HG03521 (cell line): ENCODE results near the gene IMP3.

ENCODE experiments used
- ATAC-seq: cut with Tn5 transposase; IDR thresholded peaks from one replicate; pipeline ENCODE4 v1.9.1; 2021; ENCODE audit warnings: mild to moderate bottlenecking, moderate library complexity; ENCODE audit not compliant: unreplicated experiment

IMP3 gene

DNA sequence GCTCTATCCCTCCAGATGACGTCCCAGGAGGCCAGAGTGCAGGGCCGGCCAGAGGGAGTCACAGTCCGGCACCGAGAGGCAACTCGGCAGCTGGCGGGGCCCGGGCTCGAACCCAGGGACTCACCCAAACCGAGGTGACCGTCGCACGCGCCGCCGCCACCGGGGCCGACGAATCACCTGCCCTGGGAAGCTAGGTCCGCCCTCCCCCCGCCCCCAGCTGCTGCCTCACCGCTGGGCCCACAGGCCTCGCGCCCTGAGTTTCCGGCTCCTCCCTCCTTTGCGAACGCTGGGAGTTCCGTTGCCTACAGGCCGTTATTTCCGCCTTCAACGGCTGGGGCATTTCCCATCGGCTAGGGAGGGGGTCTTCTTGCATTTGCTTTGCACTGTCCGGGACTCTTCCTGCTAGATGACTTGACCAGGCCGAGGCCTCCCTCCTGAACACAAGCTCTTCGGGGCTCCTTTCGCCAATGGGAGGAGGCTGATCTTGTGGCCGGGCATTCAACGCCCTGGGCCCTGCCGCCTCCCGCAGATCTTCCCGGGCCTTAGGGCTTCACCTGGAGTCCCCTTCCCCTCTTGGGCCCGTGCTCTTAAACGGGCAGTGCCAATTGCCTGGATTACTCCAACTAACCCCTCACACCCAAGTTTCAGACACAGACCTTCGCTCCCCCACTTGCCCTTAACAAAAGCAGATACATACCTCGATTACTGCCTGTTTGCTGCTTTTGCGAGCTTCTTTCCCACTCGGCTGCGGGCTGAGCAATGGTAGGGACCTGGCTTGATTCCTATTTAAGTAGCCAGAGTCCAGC, 14.3 kb downstream of the IMP3 start, which contains the start of gene SNUPN:
Gene SNUPN, minus strand, starts transcription at position 184 of the 806 bp plus-strand sequence. CDS start 4,674 bp downstream, outside the sequence.
- ATAC-seq, result peak; percentile 68

DNA sequence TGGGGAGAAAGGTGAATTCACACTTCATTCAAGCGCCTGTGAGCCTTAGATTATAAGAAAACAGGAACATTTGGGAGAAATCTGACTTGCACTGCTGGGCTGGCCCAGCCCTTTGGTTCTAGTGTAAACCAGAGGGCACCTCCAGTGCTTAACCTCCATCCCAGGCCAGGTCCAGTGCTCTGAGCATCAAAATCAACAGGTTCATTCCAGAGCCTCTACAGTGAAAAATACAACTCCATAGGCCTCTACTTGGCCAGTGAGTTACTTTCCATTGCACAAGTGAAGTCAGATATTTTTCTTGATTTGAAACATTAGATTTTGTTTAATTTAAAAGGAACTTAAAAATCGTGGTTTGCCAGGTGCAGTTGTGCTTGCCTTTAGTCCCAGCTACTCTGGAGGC, 17.5 kb downstream of the IMP3 start:
- ATAC-seq, result no peak

DNA sequence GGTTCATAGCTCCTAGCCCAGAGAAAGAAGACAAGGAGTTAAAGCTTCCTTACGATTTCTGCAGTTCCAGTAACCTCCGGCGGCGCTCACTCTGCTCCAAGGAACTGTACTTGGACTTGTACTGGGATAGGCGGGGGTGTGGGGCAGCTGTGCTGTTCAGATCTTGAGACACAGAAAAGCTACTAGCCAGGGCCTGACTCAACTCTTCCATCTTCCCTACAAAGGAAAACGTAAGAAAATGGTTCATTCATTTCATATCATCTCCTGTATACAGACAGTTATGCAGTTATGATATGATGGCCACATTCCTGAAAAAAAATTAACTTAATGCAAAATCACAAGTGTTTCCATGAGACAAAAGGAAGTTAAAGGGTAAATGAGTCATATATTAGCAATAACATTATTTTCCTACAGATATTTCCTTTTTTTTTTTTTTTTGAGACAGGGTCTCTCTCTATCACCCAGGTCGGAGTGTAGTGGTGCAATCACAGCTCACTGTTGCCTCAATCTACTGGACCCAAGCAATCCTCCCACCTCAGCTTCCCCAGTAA, 19.1 kb downstream of the IMP3 start:
- no peak for ATAC-seq

DNA sequence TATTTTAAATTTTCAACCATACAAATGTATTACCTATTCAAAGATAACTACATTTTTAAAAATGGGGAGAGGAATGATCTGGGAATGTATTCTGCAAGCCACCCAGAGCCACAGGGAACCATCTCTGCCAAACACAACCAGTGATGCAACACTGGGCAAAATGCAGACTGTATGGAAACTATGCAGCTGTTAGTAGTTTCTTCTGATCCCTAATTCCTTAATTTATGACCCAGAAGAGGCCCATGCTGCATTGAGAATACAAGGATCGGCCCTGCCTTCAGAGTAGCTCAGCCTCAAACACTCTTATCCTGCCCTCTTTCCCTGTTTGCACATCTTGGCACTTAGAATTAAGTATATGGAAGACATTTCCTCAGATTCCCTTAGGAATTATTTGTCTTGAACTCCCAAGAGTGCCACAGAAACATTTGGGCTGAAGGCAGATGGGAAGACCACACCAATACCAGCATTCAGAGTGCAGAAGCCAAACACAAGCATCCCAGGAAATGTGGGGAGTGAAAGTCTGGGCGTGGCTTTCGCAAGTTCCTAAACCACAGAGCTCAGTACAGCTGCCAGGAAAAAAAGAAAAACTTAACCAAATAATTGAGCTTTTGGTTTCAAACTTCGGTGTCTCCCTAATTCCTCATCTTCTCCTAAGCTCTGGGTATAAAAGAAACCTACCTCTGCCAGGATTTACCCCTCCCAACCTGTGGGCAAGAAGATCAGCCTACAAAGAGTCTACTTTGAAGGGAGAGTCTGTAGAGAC, 19.8 kb downstream of the IMP3 start:
- no peak for ATAC-seq

DNA sequence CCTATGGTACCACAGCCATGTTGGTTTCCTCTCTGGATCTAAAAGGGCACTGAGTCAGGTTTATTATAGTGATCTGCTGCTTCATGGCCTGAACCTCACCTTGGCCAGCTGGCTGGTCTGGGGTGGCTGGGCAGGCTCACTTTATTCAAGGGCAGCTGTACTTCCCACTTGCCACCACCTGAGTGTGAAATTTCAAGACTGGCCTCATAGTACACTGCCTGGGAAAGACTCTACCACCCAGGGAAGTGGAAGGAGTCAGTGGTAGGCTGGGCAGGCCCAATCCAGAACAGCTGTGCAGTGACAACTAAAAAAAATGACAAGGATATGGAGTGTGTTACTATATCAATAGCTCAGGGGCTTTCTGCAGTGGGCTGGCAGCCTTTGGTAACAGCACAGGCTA, 23.3 kb downstream of the IMP3 start:
- no peak for ATAC-seq

DNA sequence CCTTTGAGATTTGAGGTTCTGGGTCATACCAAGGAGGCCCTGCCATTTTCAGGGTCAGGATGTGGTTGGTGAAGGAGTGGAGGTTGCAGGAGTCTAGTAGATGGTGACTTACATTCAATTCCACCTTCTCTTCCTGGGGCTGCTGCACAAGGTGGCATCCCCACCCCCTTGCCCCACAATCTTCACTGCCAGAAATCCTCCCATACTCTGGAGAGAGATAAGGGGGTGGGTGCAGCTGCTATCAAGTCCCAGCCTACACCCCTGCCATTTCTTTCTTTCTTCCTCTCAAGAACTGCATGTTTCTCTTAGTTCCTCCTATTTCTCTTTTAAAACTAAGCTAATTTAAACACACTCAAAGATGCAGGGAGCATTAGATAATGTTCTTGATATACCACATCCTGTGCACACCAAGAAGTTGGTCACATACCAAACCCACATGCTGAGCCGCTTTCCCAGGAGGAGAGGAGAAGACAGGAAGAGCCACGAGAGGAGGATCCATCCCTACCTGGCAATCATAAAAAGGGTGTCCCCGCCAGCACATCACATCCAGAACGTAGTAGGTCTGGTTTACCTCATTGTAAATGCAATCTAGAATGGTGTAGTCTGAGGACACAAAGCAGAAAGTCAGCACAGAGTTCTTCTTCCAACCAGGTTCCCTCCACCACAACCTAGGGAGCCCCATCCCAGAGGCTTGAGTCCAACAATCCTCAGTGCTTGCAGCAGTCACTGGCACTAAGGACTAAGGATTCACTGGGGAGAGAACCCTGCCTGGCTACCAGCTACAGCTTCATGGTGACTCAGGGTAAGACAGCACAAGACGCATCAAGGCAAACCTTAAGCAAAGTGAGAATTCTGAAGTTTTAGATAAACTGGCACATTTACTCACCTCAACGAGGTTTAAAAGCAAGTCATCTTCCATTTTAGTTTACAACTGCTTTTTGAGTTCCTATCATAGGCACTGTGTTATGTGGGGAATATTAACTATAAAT, 33.0 kb downstream of the IMP3 start:
- ATAC-seq, result no peak

DNA sequence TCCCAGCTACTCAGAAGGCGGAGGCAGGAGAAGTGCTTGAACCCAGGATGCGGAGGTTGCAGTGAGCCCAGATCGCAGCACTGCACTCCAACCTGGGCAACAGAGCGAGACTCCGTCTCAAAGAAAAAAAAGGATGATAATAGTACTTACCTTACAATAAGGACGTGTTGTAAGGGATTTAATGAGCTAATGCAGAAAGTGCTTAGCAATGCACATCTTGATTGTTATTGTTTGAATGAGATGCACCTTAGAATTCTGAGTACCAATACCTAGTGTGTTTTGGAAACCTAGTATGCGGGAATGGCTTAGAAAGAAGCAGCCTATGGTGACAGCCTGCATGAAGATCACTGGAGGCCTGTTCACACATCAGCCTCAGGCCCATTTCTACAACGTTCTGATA, 34.0 kb downstream of the IMP3 start:
- no peak for ATAC-seq

DNA sequence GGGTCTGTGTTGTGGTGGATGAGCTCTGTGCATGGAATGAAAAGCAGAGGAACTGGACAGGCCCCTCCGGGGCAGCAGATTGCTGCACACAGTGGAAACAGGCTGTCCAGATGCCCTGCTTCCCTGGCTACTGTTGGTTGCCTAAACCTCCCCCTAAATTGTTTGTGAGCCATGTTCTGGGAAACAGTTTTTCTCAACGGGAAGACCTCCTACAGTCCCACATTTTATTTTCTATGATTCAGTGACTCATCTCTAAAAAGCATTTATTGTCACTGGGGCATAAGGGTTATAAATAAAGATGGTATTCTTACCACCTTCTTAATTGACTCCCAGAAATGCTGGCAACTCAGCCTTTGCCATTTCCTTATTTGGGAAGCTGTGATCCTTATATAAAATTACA, 40.6 kb downstream of the IMP3 start:
- ATAC-seq, result no peak

DNA sequence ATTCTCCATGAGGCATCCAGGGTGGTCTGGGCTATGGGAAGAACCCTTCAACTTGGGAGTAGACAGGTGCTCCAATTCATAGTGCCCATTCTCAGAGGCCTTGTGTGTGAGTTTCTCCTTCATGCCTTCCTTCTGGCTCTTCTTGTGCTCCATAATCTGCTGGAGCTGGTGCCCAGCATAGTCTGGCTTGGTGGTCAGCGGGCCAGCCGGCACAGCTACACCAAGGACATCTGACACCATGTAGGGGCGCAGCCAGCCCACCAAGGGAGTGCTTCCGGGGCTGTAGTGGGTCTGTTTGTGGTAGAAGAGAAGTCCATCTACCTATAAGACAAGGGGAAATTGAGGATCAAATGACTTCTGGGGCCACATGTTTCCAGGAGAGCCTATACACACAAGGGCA, 41.7 kb downstream of the IMP3 start:
- no peak for ATAC-seq

DNA sequence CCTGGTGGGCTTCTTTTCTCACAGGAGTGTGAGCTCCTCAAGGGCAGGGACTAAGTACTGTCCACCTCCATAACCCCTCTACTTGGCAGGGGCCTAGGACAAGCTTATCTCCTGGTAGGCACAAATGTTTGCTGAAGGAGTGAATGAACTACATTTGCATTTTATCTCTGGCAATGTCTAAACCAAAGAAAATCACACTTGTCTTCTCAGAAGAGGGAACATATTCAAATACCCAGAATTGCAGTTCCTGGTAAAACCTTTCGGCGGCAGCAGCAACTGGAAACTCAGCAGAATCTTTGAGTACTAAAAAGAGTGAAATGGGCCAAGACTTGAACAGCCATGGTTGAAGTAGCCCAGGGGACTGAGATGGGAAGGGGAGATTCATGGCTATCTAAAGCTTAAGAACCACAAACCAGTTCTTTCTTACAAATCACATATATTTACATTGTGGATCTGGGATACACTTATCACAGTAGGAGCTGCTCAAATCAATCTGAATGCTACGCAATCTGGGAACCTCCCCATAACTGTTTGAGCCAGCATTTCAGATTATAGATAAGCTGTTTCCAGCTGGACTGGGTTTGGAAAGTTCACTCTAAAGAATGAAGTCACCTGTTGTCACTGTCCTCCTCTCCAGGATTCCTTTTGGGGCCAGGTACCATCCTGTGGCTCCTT, 42.2 kb downstream of the IMP3 start:
- ATAC-seq, result no peak

DNA sequence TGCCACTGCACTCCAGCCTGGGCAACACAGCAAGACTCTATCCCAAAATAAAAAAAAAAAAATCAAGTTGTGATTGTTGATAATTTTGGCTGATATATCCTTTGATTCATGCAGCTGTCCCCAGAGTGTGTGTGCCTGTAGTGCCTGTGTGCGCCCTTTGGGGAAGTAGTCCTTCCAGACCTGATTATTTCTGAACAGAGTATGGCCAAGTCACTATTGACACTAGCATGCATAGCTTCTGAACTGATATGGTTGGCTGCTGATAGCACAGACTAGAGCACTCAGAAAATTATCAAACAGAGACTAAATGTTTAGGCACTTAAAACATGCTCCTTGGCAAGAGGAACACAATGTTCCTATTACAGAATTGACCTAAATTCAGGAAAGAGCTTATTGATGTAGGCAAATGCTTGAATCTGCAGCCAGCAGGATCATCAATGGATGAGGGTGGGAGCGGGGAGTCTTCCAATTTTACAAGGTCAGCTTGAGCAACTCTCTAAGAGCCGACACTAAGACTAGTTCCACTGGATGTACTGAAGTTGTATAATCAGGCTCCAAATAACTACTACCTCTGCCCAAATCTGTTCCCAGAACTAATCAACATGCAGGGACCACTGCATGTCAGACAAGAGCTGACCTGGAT, 43.2 kb downstream of the IMP3 start:
- no peak for ATAC-seq

DNA sequence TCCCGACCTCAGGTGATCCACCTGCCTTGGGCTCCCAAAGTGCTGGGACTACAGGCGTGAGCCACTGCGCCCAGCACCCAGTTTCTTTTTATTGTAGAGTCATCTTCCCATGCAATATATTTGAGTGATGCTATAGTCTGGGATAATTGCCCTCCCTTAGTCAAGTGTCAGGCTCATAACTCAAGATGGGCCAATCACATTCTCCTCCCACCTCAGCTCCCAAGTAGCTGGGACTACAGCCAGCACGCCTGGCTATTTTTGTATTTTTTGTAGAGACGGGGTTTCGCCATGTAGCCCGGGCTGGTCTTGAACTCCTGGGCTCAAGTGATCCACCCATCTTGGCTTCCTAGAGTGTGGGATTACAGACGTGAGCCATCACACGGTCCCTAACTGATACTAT, 45.7 kb downstream of the IMP3 start:
- no peak for ATAC-seq

DNA sequence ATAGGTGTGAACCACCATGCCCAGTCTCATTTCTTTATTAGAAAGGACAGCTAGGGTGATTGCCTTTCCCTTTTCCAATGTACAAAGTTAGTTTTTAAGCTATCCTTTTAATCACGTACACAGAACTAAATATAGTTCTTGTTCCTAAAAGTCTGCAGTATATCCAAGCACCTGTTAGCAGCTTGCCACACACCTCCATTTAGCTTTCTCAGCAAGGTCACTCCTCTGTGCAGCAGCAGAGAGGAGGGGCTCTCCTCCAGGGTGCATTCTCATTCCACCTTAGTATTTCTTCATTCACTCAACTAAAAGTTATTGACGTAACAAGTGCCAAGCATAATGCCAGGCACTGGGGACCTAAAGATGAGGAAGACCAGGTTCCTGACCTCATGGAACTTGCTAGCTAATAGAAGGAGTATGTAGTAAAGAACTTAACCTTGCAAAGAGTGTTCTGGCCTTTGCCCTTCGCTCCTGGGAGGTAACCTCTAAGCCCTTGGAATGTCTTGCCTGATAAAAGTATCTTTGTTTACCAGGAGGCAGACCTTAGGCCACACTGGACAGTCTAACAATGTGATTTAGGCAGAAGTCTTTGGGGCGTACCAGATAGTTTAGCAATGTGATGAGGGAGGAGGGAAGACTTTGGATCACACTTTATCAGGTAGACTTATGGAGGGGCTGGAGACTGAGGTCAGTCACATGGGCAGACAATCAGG, 48.2 kb downstream of the IMP3 start:
- no peak for ATAC-seq

DNA sequence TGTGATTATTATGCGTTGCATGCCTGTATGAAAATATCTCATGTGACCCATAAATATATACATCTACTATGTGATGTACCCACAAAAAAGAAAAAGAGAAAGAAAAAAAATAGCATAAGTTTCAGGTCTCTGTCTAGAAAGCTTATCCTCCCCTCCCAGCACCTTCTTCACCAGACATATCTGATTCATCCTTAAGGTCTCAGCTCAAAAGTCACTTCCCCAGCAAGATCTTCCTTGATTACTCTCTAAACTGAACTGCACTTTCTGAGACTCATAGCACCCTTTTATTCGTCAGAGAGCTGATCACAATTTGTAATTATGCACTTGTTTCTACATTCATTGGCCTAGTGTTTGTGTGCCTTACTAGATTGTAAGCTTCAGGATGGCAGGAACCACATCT, 49.8 kb downstream of the IMP3 start:
- ATAC-seq, result no peak
